DOHH2 (cell line): ENCODE data around the gene PCBD1.

Experiments used
- H3F3A ChIP-seq: fragments of 200-600 bp; sonication (generic), shearing (Covaris generic); 2 replicates; pipeline ENCODE4 v1.6.0; 2016; ENCODE audit warnings: antibody characterized with exemption, mild to moderate bottlenecking; ENCODE audit not compliant: control insufficient read depth, insufficient read depth
- H3K27ac ChIP-seq: fragments of 200-600 bp; sonication (generic); 2 replicates; pipeline ENCODE4 v1.5.1; 2014; ENCODE audit warnings: low read depth, mild to moderate bottlenecking, low read length, moderate library complexity
- H3K27me3 ChIP-seq: fragments of 200-600 bp; sonication (generic); 2 replicates; pipeline ENCODE4 v1.6.1; 2014; ENCODE audit warnings: mild to moderate bottlenecking, low read length, mixed read lengths; ENCODE audit not compliant: control insufficient read depth
- H3K36me3 ChIP-seq: fragments of 200-600 bp; sonication (generic); 2 replicates; pipeline ENCODE4 v1.6.1; 2014; ENCODE audit warnings: mild to moderate bottlenecking, low read length, moderate library complexity, mixed read lengths; ENCODE audit not compliant: control insufficient read depth
- H3K4me1 ChIP-seq: fragments of 200-600 bp; sonication (generic); 2 replicates; pipeline ENCODE4 v1.6.1; 2014; ENCODE audit warnings: mild to moderate bottlenecking, low read length, mixed read lengths; ENCODE audit not compliant: control insufficient read depth
- H3K4me2 ChIP-seq: fragments of 200-600 bp; sonication (generic); 2 replicates; pipeline ENCODE4 v1.6.0; 2014; ENCODE audit warnings: mild to moderate bottlenecking, low read length, moderate library complexity
- H3K4me3 ChIP-seq: fragments of 200-600 bp; sonication (generic); 2 replicates; pipeline ENCODE4 v1.5.1; 2014; ENCODE audit warnings: mild to moderate bottlenecking, low read length, mixed read lengths
- H3K79me2 ChIP-seq: fragments of 200-600 bp; sonication (generic); 2 replicates; pipeline ENCODE4 v1.6.1; 2014; ENCODE audit warnings: mild to moderate bottlenecking, low read length, mixed read lengths; ENCODE audit not compliant: control insufficient read depth
- H3K9me2 ChIP-seq: fragments of 200-600 bp; sonication (generic); replicated peaks from 2 replicates; pipeline ENCODE4 v1.6.1; 2014; ENCODE audit warnings: mild to moderate bottlenecking, low read length, mixed read lengths; ENCODE audit not compliant: control insufficient read depth
- H3K9me3 ChIP-seq: fragments of 200-600 bp; sonication (generic); 2 replicates; pipeline ENCODE4 v1.6.1; 2014; ENCODE audit warnings: antibody characterized with exemption, low read length, mixed read lengths; ENCODE audit not compliant: control insufficient read depth, insufficient read depth
- H4K20me1 ChIP-seq: fragments of 200-600 bp; sonication (generic); 2 replicates; pipeline ENCODE4 v1.6.0; 2014; ENCODE audit warnings: low read depth, mild to moderate bottlenecking, antibody characterized with exemption, low read length, moderate library complexity; ENCODE audit not compliant: control insufficient read depth, insufficient read depth
- CTCF ChIP-seq: fragments of 200-600 bp; sonication (generic); IDR thresholded peaks from one replicate; pipeline ENCODE4 v1.5.1; 2014; ENCODE audit warnings: antibody characterized with exemption, mild to moderate bottlenecking, low read depth, low read length; ENCODE audit not compliant: poor library complexity, severe bottlenecking
- EZH2phosphoT487 ChIP-seq: fragments of 200-600 bp; sonication (generic); IDR thresholded peaks from 2 replicates; pipeline ENCODE4 v1.6.1; 2017; ENCODE audit warnings: borderline replicate concordance, mild to moderate bottlenecking, antibody characterized with exemption, low read length, moderate library complexity, mixed read lengths

Gene PCBD1

GRCh38 chr10:70885481-70885880 is 2.9 kb downstream of the PCBD1 start:
- H3K9me3 ChIP-seq = no peaks in the 10 kb centered on the region
- H3K4me2 ChIP-seq = no peak overlapping the region
- TF ChIP-seq CTCF (no peak), EZH2phosphoT487 (no peak)
- no peaks in the 10 kb centered on the region for H3K9me2 ChIP-seq
- H3K79me2 ChIP-seq = no peaks in the 10 kb centered on the region
- no peak overlapping the region for H3K4me3 ChIP-seq
- H4K20me1 ChIP-seq = no peaks in the 10 kb centered on the region
- no peaks in the 10 kb centered on the region for H3F3A ChIP-seq
- H3K27me3 ChIP-seq = no peaks in the 10 kb centered on the region
- H3K27ac ChIP-seq = no peak overlapping the region
- H3K36me3 ChIP-seq = no peaks in the 10 kb centered on the region
- peaks cover 13% of the 10 kb centered on the region for H3K4me1 ChIP-seq

- no peaks in the 10 kb centered on the region for H3K9me2 ChIP-seq
- H3K27ac ChIP-seq = no peak overlapping the region
- TF ChIP-seq CTCF (no peak), EZH2phosphoT487 (no peak)
- H3K9me3 ChIP-seq = no peaks in the 10 kb centered on the region
- peaks cover 13% of the 10 kb centered on the region for H3K4me1 ChIP-seq
- H3K36me3 ChIP-seq = no peaks in the 10 kb centered on the region
- H3K4me2 ChIP-seq = no peak overlapping the region
- H3K27me3 ChIP-seq = no peaks in the 10 kb centered on the region
- no peaks in the 10 kb centered on the region for H3F3A ChIP-seq
- no peak overlapping the region for H3K4me3 ChIP-seq
- no peaks in the 10 kb centered on the region for H3K79me2 ChIP-seq
- no peaks in the 10 kb centered on the region for H4K20me1 ChIP-seq
Observed at GRCh38 chr10:70884741-70885140, 3.6 kb downstream of the PCBD1 start.

- Histone ChIP-seq H3F3A (no peaks in the 10 kb centered on the region), H3K4me2 (no peak overlapping the region), H3K4me3 (no peak overlapping the region), H4K20me1 (no peaks in the 10 kb centered on the region), H3K27me3 (no peaks in the 10 kb centered on the region), H3K27ac (no peak overlapping the region), H3K4me1 (no peaks in the 10 kb centered on the region), H3K79me2 (no peaks in the 10 kb centered on the region), H3K36me3 (no peaks in the 10 kb centered on the region), H3K9me3 (no peaks in the 10 kb centered on the region), H3K9me2 (no peaks in the 10 kb centered on the region)
- TF ChIP-seq CTCF = peak; percentile 89
- TF ChIP-seq EZH2phosphoT487 = no peak
Observed at GRCh38 chr10:70880077-70880534, 8.3 kb downstream of the PCBD1 start.

- Histone ChIP-seq H4K20me1 (no peaks in the 10 kb centered on the region), H3K36me3 (no peaks in the 10 kb centered on the region), H3K79me2 (no peaks in the 10 kb centered on the region), H3K9me2 (no peaks in the 10 kb centered on the region), H3F3A (no peaks in the 10 kb centered on the region), H3K4me2 (no peak overlapping the region), H3K4me3 (no peak overlapping the region), H3K27me3 (no peaks in the 10 kb centered on the region), H3K9me3 (no peaks in the 10 kb centered on the region), H3K4me1 (no peaks in the 10 kb centered on the region), H3K27ac (no peak overlapping the region)
- TF ChIP-seq CTCF (no peak), EZH2phosphoT487 (no peak)
Observed at GRCh38 chr10:70879207-70879606, 9.2 kb downstream of the PCBD1 start.
